SW 1271 (cell line): Measurements from ENCODE around the gene FNDC8.
"Not testable (repeated sequence)": the region's sequence is repeated elsewhere in the genome, so short reads cannot be mapped to it uniquely, and the experiment has no call there.

Source experiments
- DNase-seq, 2 experiments: peaks; one replicate each; lab custom pipeline; 2025; lab: John Stamatoyannopoulos, UW

The FNDC8 gene

DNA sequence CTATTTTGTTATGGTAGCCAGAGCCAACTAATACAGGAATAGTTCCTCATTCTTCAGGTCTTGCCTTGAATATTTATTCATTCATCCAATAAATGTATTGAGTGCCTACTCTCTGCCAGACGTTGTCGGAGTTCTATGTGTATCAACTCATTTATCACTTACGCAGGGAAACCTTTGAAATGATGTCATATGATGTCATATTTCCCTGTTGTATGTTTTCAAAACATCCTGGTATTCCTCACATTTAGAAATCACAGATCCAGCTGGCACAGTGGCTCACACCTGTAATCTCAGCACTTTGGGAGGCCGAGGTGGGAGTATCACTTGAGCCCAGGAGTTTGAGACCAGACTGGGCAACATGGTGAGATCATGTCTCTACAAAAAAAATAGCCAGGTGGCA lies 23.4 kb downstream of the FNDC8 start:
- no peak for DNase-seq

DNA sequence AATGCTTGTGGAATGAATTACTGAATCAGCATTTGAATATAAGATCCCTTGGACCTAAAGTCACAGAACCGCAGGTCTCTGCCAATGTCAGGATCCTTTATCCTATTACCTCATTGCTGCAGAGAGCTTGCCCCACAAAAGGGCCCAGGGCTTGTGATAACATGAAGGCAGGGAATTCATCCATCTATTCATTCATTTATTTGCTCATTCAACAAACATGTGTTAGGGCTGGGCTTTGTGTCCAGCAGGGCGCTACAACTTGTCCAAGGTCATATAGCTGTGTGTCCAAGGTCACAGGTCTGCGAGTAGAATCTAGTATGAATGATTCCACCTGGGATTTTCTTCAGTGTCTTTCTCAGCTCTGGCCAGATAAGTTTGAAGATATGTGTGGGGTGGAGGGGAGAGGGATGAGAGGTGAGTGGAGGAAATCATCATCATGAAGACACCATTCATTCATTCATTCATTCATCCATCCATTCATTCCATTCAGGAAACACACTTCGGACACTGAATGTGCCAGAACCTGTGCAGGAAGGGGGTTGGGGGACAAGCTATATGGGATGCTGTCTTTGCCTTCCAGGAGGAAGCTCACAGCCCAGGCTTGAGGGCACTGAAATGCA lies 24.9 kb downstream of the FNDC8 start:
- no peak for DNase-seq

DNA sequence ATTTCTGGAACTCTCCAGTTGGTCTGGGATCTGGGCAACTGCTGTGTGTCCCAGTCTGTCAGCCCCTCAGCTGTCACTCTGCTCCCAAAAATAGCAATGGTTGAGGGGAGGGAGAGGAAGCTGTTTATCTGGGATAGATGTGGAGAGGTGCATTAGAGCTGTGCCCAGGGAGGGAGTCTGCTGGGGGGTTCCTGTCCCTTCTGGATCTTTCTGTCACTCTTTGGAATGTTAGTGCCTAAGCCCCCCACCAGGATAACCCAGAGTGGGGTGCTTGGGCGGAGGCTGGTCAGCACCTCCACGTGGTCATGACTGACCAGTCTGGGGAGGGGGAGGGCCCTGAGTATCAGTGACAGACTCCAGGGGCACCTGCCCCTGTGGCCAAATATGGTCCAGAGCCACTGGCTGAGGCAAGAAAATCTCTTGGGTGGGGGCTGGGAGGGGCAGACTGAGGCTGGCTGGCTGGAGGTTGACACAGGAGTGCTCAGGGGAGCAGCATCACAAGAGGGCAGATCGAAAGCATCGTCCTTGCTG lies 26.0 kb downstream of the FNDC8 start, which contains the start of gene UNC45B:
Gene UNC45B, plus strand, starts transcription at position 443 of the 531 bp plus-strand sequence. CDS start 447 bp downstream, outside the sequence.
- no peak for DNase-seq

DNA sequence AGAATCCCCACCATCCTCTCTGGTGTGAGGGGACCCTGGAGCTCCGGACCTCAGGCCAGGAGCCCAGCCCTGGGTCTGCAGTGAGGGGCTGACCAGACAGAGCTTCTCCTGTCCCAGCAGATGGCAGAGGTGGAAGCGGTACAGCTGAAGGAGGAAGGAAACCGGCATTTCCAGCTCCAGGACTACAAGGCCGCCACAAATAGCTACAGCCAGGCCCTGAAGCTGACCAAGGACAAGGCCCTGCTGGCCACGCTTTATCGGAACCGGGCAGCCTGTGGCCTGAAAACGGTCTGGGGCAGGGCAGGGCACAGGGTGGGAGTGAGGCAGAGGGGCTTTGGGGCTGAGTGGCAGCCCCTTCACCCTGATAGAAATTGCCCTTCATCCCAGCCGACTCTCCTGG lies 26.7 kb downstream of the FNDC8 start:
- DNase-seq, result no peak

DNA sequence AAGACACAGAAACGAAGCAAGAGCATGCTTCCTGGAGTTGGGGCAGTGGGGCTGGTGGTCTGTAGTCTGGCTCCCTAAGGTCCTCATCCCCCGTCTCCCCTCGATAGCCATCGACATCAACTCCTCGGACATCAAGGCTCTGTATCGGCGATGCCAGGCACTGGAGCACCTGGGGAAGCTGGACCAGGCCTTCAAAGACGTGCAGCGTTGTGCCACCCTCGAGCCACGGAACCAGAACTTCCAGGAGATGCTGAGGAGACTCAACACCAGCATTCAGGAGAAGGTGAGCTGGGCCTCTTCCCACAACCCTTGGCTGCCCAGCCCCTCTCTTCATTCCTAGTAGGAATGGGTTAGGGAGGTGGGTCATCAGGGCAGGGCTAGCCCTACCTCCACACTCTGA lies 28.5 kb downstream of the FNDC8 start:
- no peak for DNase-seq

DNA sequence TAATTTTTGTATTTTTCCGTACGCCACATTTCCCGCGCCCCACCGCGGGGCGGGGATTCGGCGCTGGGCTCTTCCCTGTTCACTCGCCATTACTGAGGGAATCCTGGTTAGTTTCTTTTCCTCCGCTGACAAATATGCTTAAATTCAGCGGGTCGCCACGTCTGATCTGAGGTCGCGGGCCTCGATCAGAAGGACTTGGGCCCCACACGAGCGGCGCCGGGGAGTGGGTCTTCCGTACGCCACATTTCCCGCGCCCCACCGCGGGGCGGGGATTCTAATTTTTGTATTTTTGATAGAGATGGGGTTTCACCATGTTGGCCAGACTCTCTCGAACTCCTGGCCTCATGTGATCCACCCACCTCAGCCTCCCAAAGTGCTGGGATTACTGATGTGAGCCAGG lies 29.7 kb downstream of the FNDC8 start:
- DNase-seq, result not testable (repeated sequence)

DNA sequence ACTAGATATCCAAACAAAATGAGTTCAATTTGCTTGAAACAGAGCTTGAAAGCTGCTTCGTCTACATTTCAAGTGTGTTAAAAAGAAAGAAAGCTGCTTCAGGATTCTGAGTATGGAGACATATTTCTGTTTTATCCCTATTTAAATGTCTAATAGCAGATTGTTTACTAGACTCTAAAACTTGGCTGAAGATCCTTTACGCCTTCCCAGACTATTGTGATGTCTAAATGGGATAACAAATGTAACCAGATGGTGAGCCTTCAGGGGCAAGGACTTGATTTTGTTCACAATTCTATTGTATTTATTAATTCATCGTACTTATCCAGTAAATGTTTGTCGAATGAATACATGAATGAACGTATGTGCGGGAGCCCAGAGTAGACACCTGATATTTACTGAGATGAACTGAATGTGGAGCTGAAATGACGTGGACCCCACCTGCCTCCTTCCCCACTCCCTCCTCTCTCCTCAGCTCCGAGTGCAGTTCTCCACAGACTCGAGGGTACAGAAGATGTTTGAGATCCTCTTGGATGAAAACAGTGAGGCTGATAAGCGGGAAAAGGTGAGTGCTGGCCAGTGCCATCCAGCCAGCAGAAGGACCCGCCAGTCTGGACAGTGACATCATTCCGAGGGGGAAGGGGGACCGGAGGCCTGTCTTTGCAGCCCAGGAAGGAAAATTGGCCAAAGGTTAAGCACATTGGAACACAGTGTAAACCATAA lies 31.2 kb downstream of the FNDC8 start:
- no peak for DNase-seq

DNA sequence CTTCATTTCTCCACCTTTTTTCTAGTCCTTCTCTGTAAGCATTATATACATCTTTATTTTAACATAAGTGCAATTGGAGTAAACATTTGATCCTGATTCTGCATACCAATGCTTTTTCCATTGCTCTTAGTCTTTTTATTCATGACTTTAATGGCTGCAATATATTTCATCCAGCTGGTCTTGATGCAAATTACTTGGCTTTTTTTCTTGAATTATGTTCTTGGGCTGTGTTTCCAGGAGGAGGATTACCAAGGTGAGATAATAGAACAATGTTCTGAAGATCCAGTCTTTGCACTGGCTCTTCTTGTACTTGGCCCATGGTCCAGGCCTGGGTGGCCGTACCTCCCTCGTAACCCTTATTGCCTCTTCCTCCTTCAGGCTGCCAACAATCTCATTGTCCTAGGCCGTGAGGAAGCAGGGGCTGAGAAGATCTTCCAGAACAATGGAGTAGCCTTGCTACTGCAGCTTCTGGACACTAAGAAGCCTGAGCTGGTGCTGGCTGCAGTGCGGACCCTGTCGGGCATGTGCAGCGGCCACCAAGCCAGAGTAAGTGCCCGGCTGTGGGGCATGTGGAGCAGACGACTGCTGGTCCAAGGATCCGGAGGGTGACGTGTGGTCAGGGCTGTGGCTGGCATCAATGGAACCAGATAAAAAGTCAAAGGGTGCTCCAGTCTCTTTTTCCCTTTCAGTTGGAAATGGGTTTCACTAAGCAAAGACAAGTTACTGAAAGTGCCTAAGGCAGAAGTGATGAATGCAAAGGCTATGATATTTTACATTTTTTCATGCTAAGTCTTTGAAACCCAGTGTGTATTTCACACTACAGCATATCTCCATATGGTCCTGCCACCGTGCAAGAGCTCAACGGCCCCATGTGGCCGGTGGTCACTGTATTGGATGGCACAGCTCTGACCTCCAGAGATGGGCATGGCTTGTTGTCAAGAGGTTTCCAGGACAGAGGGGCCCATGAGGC lies 33.1 kb downstream of the FNDC8 start:
- no peak for DNase-seq

DNA sequence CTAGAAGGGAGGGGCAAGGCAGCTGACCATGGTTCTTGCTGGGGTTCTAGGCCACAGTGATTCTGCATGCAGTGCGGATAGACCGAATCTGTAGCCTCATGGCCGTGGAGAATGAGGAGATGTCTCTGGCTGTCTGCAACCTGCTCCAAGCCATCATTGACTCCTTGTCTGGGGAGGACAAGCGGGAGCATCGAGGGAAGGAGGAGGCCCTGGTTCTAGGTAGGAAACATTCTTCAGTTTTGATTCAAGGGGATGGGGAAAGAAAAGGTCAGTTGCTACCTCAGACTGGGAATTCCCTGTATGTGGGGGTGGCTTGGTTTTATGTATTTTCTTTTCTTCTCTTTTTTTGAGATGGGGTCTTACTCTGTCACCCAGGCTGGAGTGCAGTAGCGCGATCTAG lies 33.8 kb downstream of the FNDC8 start:
- DNase-seq, result no peak

DNA sequence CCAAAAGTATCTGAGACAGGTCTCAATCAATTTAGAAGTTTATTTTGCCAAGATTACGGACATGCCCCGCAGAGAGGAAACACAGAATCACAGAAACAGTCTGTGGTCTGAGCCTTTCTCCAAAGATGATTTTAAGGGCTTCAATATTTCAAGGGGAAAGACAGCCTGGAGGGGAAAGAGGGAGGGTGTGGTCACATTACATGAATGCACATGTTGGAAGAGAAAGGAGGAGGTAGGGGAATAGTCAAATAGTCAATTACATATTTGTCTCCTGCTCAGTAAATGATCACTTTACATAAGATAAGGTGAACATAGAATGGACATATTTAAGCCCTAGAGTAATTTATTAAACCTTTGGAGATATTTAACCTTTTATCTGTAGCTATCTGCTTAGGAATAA lies 38.5 kb downstream of the FNDC8 start:
- no peak for DNase-seq

DNA sequence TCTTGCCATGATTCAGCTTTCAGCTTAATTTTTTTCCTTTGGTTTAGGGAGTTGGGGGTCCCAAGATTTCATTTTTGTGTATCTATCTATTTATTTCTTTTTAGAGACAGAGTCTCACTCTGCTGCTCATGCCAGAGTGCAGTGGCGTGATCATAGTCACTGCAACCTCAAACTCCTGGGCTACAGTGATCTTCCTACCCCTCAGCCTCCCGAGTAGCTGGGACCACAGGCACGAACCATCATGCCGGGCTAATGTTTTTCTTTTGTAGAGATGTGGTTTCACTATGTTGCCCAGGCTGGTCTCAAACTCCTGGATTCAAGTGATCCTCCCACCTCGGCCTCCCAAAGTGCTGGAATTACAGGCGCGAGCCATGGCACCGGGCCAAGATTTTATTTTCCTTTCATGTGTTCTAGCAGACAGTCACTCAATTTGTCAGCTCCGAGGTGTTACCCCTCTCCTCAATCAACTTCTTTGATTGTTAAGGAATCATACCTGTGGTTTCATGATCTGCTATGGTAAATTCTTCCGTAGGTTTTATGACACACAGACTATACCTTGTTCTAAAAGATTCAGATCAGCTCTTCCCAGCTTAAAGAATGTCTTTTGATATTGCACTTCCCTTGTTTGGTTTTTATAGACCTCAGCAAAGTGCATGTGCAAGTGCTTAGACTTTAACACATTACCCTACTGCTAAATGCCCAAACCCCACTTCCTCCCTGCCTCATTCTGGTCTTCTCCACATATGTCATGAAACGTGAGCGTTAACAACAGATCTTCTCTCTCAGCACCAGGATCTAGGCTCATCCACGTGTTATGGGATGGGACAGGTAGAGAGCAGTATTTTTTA lies 39.2 kb downstream of the FNDC8 start:
- DNase-seq, result no peak

DNA sequence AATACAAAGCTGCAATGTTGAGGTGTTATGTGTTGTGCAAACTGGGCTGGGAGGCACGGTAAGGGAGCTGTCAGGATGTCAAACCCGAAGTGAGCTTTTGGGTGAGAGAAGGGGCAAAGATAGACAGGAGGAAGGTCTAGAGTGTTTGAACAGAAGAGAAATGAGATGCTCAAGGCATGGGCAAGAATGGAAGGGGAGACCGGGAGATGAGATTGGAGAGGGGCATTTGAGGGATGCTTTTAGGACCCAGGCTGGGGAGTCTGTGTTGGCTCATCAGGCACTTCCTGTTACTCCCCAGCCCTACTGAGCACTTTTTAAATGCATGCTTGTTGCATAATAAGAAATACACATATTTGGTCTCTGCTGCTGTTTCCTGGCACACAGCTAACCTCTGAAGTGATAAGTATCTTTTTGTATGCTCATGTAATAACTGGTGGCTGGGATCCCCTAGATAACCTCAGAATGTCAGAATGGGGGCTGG lies 39.9 kb downstream of the FNDC8 start:
- DNase-seq, result no peak

DNA sequence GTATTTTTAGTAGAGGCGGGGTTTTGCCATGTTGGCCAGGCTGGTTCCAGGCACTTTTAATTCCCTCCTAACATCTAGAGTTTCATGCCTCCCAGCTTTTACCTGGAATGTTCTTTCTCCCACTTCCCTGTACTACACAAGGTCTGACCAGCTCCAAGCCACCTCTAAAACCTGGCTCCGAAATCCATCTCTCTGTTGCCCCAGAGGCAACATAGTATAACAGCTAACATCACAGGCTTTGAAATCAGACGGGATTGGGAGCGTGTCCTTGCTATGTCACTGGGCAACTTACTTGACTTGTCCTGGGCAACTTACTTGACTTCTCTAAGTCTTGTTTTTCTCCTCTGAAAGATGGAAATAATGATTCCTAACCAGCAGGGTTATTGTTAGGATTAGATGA lies 41.3 kb downstream of the FNDC8 start:
- no peak for DNase-seq

DNA sequence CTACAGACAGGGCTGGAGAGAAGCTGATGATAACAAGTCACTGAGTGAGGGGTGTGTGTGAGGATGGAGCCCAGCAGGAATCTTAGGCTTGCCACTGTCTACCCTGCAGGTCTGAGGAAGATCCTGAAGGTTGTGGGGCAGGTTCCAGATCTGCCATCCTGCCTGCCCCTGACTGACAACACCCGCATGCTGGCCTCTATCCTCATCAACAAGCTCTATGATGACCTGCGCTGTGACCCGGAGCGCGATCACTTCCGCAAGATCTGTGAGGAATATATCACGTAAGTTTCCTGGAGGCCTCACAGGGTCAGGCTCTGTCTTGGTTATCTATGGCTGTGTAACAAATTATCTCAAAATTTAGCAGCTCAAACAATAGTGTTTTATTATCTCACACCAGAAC lies 42.5 kb downstream of the FNDC8 start:
- no peak for DNase-seq

DNA sequence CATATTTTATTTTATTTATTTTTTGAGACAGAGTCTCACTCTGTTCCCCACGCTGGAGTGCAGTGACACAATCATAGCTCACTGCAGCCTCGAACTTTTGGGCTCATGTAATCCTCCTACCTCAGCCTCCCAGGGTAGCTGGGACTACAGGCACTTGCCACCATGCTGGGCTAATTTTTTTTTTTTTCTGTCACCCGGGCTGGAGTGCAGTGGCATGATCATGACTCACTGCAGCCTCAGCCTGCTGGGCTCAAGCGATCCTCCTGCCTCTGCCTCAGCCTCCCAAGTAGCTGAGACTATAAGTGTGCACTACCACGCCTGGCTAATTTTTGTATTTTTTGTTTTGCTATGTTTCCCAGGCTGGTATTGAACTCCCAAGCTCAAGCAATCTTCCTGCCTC lies 43.3 kb downstream of the FNDC8 start:
- no peak for DNase-seq

DNA sequence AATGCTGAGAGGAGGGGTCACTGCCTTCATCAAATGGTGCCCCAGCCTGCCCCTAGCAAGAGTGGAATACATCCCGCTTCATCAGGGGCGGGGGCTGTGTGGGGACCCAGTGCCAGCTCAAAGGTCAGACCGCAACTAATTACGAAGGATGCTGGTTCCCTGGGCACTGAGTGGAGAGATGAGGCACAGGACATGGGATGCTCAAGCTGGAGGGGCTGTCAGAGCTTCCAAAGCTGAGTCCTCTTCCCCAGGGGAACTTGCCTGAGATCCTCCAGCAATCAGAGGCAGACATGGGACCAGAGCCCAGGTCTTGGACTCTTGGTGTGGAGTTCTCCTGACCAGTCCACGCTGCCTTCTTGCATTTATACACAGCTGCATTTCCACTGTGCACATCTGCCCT lies 45.1 kb downstream of the FNDC8 start:
- DNase-seq, result no peak

DNA sequence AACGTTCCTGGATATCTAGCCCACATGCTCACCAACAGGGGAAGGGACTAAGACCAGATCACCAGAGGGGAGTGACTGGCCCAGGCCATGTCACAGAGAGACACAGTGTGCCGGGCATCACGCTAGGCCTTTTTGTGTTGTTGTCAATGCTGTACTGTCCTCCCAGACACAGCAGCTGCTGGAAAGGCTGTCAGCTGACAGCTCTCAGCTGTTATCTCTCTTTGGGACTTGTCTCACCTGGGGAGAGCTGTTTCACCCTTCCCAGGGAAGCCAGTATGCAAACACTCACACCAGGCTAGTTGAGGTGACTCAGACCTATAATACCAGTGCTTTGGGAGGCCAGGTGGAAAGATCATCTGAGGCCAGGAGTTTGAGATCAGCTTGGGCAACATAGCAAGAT lies 45.6 kb downstream of the FNDC8 start:
- DNase-seq, result no peak

DNA sequence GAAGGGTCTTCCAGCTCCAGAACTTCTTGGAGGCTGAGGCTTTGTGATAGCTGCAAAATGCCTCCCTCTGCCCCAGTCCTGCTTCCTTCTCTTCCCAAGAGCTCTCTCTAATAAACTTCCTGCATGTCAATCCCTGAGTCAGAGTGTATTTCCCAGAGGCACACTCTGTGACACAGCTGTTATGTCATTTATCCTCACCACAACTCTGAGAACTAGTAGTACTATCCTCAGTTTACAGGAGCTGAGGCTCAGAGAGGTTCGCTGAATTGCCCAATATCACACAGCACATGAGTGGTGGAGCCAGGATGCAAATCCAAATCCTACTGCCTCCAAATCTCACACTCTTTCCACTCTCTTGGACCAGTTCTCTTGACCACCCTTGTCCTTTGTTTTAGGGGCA lies 46.3 kb downstream of the FNDC8 start:
- no peak for DNase-seq

DNA sequence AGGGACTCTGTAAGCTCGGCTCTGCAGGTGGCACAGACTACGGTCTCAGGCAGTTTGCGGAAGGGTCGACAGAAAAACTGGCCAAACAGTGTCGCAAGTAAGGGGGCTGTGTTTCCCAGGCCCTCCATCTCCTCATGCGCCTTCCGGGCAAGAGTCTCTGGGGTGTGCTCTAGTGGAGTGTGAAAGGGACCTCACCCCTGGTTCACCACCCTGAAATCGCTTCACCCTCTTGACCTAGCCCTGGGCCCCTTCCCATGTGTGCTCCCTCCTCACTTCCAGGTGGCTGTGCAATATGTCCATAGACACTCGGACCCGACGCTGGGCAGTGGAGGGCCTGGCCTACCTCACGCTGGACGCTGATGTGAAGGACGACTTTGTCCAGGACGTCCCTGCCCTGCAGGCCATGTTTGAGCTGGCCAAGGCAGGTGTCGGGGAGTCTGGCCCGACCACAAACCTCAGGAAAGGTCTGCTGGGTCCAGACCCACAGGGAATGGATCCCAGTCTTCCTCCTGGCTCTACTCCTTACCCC lies 48.5 kb downstream of the FNDC8 start:
- DNase-seq, result no peak

DNA sequence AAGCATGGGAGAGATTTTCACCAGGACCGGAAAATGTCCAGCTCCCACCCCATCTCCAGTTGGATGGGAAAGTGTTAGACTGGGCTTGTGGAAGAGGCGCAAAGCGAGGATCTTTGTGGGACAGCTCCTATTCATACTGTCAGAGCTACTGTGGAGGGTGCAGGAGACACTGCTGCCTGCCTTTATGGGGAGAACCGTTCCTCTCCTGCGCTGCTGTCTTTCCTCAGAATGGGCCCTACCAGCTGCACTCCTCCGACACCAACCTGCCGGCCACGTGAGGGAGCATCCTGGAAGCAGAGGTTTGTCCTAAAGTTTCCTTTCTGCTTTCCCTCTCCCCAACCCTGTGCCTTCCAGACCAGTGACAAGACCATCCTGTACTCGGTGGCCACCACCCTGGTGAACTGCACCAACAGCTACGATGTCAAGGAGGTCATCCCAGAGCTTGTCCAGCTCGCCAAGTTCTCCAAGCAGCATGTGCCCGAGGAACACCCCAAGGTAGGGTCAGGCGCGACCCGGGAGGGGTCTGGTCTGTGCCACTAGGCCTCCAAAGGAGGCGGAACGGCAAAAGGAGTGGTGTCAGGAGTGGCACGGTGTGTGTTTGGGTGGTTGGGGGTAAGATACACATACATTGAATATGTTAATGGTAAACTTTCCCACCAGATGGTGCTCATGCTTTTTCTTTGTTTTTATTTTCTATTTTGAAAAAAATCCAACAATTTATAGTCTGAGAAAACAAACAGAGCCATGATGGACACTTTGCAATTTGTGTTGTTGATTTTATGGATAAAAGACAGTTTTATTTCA lies 49.8 kb downstream of the FNDC8 start:
- no peak for DNase-seq
